Thoracic aorta endothelial cell (primary cell): ENCODE measurements around the gene SPATA33. TPM values are rescaled to one million over a fixed set of nuclear protein-coding genes. Genes with fewer than 3 reads are reported as not detected.

ENCODE experiments used
- total RNA-seq: library from RNA; depleted of rRNA; stranded (reverse); fragments of >200 nt; gene quantifications from 2 replicates; pipeline ENCODE4 v1.2.3, GENCODE V29; 2012

Gene SPATA33
- 3.8 and 4.7 TPM in 2 replicates for total RNA-seq

DNA sequence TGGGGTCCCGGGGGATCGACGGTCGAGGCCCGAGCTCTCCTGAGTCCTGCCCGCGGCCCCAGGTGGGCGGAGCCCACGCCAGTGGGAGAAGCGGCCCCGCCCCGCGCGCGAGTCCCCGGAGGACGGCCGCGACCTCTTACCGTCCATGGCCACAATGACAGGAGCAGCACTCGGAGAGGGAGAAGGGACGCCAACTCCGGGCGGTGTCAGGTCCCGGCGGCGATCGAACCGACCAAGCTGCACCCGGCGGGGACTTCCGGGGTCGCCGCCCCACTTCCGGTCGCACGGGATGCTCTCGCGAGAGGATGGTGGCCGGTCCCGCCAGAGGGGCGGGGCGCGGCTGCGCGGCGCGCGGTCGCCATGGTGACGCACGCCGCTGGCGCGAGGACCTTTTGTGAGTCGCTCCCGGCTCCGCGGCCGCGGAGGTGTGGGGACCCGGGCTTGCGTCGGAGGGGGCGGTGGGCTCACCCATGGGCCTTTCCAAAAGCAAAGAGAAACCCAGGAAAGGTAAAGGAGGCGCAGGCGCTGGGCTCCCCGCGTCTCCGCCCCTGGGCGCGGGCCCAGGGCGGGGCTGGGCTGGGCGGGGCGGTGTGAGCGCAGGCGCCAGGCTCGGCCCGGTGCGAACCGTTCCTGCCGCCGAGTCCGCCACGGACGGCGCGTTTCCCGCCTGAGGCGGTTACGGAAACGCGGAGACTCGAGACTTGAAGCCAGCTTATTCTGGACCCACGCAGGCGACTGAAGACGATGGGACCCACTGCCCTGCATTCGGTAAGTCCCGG is at the start of gene SPATA33, which contains the start of gene CHMP1A:
Gene SPATA33 (plus strand): TSS at position 395 of the 779 bp plus-strand sequence. CDS start 76 bp downstream, at position 471.
Gene CHMP1A (minus strand): TSS at position 267 of the 779 bp plus-strand sequence. CDS start 120 bp downstream, at position 147.

DNA sequence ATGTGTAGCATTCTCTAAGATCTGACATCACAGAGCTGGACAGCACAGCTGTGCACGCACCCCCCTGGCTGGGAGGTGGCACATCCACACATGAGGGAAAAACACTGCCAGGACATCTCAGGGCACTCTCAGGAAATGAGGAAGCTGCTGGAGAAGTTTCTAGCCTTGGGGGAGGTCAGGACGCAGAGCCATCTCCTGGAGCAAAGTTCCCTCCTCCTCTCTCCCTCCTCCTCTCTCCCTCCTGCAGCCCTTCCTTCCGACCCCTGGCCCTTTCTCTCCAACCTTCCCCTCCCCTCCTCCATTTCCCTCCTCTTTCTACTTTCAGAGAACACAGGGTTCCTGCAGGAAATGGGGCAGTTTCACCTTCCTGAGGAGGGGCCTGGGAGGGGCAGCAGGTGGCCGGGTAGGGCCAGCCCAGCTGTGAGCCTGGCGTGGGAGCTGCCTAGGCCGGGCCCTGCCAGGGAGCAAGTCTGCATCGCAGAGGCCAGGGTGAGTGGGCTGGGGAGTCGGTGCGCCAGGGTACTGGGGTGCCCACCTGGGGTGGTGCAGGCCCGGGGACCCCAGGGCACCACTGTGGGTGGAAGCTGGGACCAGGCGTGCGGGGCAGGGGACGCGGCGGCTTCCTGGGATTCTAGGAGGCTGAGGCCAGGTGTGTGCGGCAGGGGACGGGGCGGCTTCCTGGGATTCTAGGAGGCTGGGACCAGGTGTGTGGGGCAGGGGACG is 44.2 kb upstream of the SPATA33 start, which contains the start of gene DPEP1:
Gene DPEP1 (plus strand): TSS at position 412 of the 723 bp plus-strand sequence. CDS start 16,769 bp downstream, outside the sequence.

DNA sequence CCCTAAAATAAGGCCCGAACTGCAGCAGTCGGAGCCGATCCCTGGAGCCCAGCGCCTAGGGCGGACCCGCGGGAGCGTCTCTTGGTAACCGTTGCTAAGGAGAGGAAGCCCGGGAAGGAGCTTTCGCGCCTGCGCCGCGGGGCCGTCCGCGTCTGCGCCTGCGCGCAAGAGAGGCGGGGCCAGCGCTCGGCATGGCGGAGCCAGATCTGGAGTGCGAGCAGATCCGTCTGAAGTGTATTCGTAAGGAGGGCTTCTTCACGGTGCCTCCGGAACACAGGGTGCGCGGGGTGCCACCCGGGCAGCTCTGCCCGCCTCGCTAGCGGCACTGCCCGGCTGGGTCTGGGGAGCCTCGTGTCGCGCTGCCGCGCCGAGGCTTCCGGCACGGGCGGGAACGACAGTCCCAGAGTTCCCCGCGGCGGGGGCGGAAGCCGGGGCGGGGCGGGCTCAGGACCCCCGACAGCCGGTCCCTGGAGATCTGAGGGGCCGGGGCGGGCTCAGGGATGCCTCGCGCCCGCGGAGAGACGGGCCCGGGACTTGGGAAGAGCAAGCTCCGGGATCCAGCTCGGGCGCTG is 29.0 kb downstream of the SPATA33 start, which contains the start of gene CDK10:
Gene CDK10 (plus strand): TSS at position 170 of the 572 bp plus-strand sequence. CDS start 22 bp downstream, at position 192.

DNA sequence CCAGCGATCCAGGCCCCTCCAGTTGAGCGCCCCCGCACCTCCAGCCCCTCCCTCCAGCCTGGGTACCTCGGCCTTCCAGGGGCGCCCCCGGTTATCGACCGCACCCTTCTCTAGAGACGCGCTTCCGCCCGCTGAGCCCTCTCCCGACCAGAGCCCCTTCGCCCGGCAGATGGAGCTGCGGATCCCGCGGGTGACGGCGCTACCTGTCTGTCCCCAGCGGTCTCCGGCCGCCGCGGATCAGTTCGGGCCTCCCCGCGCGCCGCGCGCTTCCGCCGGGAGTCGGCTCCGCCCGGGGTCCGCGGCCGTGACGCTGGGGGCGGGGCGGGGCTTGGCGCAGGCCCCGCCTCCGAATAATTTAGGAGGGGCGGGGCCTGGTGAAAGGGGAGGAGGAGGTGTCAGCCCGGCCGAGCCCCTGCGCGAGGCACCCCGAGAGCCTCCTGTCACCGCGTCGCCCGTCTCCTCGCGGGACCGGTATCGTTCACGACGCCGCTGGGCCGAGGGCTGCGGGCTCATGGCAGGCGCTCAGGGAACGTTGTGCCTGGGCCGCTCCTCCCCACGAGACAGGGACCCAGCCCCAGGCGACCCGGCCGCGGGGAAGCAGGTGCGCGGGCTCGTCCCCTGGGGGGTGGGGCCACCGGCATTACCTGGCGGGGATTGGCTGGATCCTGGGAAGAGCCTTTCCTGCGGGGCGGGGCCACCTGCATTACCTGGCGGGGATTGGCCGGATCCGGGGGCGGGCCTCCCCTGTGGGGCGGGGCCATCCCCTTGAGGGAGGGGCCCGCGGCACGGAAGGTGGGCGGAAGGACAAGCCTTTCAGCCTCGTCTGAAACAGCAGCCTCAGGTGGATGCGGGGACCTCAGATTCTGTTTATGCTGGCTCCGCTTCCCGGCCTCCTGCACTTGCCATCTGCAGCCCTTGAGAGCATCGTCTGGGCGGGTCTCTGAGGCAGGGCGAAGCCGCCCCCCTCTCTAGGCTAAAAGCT is 44.1 kb downstream of the SPATA33 start, which contains the start of gene SPATA2L:
Gene SPATA2L (minus strand): TSS at position 281 of the 982 bp plus-strand sequence. CDS start 473 bp downstream, outside the sequence.

Other genes with a start within 250 kb of the SPATA33 start
- gene ANKRD11, start 167.3 kb upstream of the SPATA33 start, total RNA-seq = 105 and 128 TPM in 2 replicates
- 111 and 119 TPM in 2 replicates for gene SPG7, start 149.4 kb upstream of the SPATA33 start, total RNA-seq
- gene RPL13, start 97.2 kb upstream of the SPATA33 start, total RNA-seq = 2,315 and 2,453 TPM in 2 replicates
- gene CPNE7, start 82.1 kb upstream of the SPATA33 start, total RNA-seq = 9.3 and 9.5 TPM in 2 replicates
- 0.57 TPM in 1 of 2 replicates, not detected in the other for gene DPEP1, start 44.2 kb upstream of the SPATA33 start, total RNA-seq
- 85.7 and 104 TPM in 2 replicates for gene CHMP1A, start 128 bp upstream of the SPATA33 start, total RNA-seq
- 37.0 and 45.8 TPM in 2 replicates for gene CDK10, start 28.9 kb downstream of the SPATA33 start, total RNA-seq
- gene SPATA2L, start 43.9 kb downstream of the SPATA33 start, total RNA-seq = 11.2 and 15.3 TPM in 2 replicates
- 6.9 and 7.2 TPM in 2 replicates for gene VPS9D1, start 63.1 kb downstream of the SPATA33 start, total RNA-seq
- gene ZNF276, start 63.7 kb downstream of the SPATA33 start, total RNA-seq = 24.1 and 24.9 TPM in 2 replicates
- gene FANCA, start 158.8 kb downstream of the SPATA33 start, total RNA-seq = 38.4 and 49.5 TPM in 2 replicates
- gene SPIRE2, start 170.6 kb downstream of the SPATA33 start, total RNA-seq = 1.2 and 2.2 TPM in 2 replicates
- 137 and 150 TPM in 2 replicates for gene TCF25, start 215.8 kb downstream of the SPATA33 start, total RNA-seq